MM.1S (cell line): ENCODE measurements around the gene DDX27.

ENCODE experiments used
- CTCF ChIP-seq: fragments of 300-600 bp; sonication (generic); IDR thresholded peaks from 2 replicates; pipeline ENCODE4 v1.5.1; 2016; ENCODE audit warnings: antibody characterized with exemption, low read length, mixed read lengths
- EZH2 ChIP-seq: fragments of 300-600 bp; sonication (generic); optimal IDR thresholded peaks from 2 replicates; pipeline ENCODE3; 2017; ENCODE audit warnings: low read depth, mild to moderate bottlenecking, antibody characterized with exemption, low read length, mixed read lengths
- EZH2phosphoT487 ChIP-seq: fragments of 300-600 bp; sonication (generic); IDR thresholded peaks from 2 replicates; pipeline ENCODE4 v1.6.1; 2018; ENCODE audit warnings: antibody characterized with exemption, low read length

- TF ChIP-seq EZH2 = no peak
- TF ChIP-seq CTCF = no peak
- TF ChIP-seq EZH2phosphoT487 = no peak
These were observed 67.7 kb downstream of the DDX27 start for GRCh38 chr20:49286689-49287551.
